Gastrocnemius medialis (tissue), 4 donors: Measurements from ENCODE around the gene MFAP2.

ENCODE experiments used
- CTCF ChIP-seq, 5 experiments: fragments of 450-650 bp in 3 of 5; fragments of 200-600 bp in 2 of 5; sonication (generic) in 2 of 5; IDR thresholded peaks in 4 of 5; conservative IDR thresholded peaks in 1 of 5; 1 replicate in 4 of 5; 2 replicates in 1 of 5; pipeline ENCODE4 v1.5.1; 2016 to 2019; ENCODE audit warnings: antibody characterized with exemption in 5 of 5, mild to moderate bottlenecking in 3 of 5, moderate library complexity in 3 of 5
- POLR2A ChIP-seq, 2 donors: fragments of 450-650 bp; IDR thresholded peaks; one replicate each; pipeline ENCODE4 v1.6.1; 2017; ENCODE audit warnings: antibody characterized with exemption in 2 of 2, mild to moderate bottlenecking in 2 of 2, moderate library complexity in 2 of 2

GRCh38 chr1:16926491-16927073 lies 53.8 kb downstream of the MFAP2 start:
- TF ChIP-seq CTCF (IDR thresholded peaks at IDR 0.05 in 4 of 5, conservative IDR thresholded peaks at IDR 0.05 in 1 of 5) (no peak), POLR2A (IDR thresholded peaks at IDR 0.05) (no peak)
